GM19438 (cell line): Measurements from ENCODE around the gene EYA3.

Experiments used
- ATAC-seq: cut with Tn5 transposase; IDR thresholded peaks from one replicate; pipeline ENCODE4 v1.9.1; 2021; ENCODE audit warnings: low read depth; ENCODE audit not compliant: unreplicated experiment

EYA3 gene

DNA sequence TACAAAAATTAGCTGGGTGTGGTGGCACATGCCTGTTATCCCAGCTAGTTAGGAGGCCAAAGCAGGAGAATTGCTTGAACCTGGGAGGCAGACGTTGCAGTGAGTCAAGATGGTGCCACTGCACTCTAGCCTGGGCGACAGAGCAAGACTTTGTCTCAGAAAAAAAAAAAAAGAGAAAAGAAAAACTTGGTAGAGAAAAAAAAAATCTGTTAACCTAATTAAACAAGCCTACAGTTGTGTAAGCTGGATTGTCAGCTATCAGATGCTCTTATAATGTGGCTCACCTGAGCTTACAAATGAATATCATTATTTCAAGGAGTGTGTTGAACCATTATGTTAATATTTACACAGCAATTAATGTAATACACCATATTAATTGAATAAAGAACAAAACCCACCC lies 26.4 kb upstream of the EYA3 start:
- no peak for ATAC-seq

DNA sequence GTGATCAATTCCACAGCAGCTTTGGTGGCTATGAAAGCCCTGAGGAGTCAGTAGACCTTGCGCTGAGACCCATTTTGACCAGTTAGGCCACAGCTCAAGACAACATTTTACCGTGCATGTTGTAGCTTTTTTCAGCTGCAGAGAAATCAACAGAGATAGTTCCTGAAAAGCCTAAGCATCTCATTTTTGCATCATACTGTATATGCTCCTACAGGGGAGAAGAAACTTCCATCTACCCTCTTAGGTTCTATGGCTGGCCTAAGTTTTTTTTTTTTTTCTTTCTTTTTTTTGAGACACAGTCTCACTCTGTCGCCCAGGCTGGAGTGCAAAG lies 24.8 kb upstream of the EYA3 start:
- no peak for ATAC-seq

DNA sequence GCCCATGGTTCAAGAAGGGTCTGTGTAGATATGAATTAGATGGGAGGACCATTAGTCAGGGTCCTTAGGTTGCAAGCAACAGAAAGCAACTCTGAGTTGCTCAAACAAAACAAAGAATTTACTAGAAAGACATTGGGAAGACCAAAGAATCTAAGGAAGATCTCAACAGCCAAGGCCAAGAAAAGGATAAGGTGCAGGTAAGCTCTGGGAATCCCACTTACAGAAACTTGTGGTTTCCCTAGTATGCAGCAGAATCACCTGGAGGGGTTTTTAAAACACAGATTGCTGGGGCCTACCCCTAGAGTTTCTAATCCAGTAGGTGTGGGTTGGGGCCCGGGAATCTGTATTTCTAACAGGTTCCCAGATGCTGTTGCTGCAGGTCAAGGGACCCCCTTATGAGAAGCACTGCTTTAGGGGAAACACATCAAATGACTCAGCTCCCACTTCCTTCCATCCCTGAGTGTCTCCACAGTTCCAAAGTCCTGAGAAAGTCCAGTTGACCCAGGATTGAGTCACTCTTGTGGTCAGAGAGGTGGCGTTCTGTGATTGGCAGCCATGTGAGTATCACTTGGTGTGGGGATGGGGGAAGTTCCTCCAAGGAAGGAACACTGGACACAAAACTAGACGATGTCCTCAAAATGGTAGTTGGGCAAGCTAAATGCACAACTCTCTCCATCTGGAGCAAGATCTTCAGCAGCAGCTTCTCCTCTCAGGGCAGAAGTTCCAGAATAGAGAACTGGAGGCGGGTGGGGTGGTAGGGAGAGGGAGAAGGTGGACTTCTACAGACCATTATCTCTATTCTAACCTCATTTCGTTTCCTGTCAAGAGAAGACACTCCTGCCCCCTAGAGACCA lies 24.2 kb upstream of the EYA3 start:
- ATAC-seq, result no peak

DNA sequence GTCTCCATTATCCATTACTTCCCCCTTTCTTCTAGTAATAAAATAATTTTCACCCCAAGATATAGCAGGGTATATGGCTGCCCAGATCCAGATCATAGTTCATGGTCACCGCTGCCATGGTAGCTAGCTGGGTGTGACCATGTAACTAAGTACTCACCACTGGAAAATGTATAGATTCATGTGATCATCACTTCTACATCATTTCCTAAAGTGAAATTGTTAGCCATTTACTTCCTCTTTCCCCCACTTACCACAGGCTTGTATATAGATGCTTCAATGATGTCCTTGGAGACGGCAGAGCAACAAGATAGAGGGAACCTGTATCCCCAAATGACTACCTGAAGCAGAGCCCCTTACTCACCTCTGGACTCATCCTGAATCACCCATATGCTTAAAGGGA lies 22.7 kb upstream of the EYA3 start:
- no peak for ATAC-seq

DNA sequence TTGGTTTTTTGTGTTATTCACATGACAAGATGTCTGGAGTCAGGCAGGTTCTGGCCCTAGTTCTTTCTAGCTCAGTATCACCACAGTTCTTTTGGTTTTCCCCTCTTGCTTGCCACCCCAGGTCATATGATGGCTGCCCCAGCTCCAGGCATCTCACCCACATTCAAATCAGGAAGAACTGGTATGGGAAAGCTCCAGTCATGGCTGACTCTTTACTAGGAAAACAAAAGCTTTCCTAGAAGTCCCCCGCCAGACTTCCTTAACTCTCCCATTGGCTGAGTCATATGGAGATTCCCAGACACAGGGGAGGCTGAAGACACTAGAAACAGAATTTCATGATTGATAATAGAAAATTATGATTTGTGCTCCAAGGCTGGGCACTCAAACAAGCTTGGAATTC lies 22.1 kb upstream of the EYA3 start:
- ATAC-seq, result no peak

DNA sequence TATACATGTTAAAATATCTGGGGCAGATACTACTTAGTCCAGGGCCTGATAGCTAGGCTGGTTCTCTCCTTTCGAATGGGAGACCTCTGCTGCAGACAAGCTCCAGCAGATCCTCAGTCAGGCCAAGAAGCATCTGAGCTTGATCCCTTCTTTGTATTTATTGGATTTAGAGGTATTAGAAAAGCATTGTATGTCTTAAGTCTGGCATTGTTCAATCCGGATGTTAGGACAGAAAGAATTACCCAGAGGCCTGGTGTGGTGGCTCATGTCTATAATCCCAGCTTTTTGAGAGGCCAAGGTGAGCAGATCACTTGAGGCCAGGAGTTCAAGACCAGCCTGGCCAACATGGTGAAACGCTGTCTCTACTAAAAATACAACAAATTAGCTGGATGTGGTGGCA lies 21.2 kb upstream of the EYA3 start:
- no peak for ATAC-seq

DNA sequence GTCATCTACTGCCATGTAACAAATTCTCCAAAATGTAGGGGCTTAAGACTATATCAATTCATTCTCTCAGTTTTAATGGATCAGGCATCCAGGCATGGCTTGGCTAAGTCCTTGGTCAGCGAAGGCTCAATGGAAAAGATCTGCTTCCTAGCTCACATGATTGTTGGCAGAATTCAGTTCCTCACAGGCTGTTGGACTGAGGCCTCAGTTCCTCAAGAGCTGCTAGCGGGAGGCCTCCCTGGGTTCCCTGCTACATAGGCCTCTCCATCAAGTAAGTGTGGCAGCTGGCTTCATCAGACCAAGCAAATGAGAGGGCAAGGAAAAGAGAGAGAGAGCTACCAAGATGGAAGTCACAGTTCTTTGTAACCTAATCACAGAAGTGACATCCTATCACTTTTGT lies 19.6 kb upstream of the EYA3 start:
- no peak for ATAC-seq

DNA sequence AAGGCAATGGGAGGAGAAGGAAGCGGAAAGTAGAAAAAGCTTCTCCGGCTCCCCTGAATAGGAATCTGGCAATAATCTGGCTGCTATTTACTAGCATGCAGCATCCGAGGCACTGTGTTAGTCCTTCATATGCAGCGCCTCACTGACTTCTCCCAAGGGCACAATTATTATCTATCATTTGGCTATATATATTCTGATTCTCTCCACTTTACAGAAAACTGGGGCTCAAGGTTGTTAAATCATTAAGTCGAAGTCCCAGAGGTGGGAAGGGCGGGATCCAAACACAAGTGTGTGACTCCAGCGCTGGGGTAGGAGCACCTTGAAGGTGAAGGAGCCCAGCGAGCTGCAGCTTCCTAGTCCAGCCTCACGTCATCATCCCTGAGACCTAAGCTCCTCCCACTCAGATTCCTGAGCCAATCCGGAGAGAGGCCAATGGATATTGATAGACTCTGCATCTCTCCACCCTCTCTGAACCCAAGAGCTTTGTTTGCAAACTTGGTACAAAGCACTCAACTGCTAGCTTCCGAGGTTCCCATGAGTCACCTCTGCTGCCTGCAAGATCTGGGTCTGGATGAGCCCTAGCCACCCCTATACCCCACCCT lies 16.6 kb upstream of the EYA3 start:
- no peak for ATAC-seq

DNA sequence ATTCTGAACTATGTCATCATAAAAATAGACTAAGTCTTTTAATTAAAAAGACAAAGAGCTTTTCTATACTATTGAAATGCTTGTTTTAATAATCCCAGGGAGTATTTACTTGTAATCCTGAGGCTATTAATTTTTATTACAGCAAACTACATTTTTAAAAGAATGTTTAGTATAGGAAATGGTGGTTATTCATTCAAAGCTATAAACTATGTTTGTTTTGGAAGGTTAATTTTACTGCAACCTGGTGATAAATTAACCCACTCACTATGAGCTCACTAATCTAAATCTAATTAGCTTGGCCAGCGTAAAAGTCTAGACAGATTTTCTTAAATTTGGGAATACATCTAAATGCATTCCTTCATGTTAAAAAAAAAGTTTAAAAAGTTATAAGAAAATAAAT lies 13.8 kb upstream of the EYA3 start:
- no peak for ATAC-seq

DNA sequence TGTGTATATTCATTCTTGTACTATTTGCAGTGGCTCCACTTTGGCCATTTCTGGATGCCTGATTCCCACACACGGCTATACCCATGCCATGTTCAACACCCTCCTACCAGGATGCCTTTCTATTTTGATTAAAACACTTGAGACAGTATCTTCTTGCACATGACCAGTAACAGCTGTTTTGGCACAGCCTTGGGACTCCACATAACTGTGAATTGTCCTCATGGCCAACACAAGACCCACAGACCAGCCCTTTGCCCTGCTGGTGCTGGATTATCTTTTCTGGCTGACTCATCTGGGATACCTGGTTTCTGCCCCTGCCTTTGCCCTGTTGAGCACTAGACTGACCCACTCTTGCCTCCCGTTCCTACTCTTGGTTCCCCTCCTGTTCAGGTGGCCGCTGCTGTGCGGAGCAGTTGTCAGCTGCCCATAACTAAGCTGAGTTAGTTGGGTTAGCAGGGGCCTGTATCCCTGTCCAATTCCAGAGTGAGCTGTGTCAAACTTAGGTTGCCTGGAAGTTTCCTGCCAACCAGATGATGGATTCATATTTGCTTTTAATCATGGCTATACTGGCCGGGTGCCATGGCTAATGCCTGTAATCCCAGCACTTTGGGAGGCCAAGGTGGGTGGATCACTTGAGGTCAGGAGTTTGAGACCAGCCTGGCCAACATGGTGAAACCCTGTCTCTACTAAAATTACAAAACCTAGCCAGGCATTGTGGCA lies 10.8 kb upstream of the EYA3 start:
- no peak for ATAC-seq

DNA sequence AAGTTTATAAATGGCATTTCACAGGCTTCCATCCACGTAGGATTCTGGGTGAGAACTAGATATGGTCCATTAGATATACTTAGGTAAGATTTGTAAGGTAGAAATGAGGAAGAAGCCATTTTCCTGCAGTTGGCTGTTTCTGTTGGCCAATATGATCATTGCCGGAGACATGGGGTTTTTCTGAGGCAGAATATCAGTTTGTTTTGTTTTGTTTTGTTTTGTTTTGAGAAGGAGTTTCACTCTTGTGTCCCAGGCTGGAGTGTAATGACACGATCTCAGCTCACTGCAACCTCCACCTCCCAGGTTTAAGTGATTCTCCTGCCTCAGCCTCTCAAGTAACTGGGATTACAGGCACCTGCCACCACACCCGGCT lies 8.7 kb upstream of the EYA3 start:
- no peak for ATAC-seq

DNA sequence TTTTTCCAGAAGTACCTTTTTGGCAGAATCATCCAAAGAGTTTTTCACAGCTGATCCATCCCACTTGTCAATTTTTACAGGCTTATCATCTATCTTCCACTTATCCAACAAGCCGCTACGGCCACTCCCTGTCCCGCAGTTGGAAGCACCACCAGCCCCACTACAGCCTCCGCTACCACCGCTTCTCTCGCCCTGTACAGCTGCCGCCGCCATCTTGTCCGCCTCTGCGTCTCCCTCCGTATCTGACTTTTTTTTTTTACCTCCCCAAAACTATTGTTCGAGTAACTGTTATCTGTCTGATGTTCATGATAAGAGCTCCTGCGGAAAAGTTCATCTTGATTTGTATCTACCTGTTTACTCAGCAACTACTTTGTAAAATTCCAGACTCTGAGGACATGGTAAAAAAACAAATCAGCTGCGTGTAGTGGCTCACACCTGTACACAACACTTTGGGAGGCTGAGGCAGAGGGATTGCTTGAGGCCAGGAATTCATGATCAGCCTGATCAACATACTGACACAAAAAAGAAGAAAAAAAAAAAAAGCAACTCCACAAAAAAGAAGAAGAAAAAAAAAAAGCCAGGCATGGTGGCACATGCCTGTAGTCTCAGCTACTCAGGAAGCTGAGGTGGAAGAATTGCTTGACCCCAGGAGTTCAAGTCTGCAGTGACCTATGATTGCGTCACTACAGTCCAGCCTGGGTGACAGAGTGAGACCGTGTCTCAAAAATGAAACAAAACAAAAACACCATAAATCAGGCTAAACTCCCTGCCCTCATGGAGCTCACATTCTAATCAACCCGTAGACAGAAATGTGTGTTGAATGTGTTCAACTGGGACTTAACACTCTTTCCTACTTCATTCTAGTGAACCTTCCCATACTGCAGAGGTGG lies 8.0 kb upstream of the EYA3 start:
- ATAC-seq, result no peak

DNA sequence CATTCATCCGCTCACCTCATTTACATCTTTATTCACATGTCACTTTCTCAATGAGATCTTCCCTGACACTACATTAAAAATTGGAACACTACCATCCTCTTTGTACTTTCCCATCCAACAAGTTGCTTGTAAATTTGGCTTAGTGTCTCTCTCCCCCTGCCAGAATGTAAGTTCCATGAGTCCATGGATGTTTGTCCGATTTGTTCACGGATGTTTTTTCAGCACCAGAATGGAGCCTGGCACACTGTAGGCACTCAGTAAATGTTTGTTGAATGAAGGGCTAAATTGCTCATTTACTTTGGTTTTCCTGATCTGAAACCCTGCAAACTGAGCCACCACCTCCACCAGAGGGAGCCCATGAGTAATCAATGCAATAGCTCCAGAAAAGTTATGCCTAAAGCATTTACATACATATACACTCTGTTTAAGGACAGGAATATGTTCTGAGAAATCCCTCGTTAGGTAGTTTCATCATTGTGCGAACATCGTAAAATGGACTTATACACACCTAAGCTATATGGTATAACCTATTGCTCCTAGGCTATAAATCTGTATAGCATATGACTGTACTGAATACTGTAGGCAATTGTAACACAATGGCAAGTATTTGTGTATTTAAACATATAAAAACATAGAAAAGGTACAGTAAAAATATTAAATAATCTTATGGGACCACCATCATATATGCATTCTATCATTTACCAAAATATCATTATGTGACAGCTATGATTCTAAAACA lies 2.8 kb upstream of the EYA3 start:
- no peak for ATAC-seq

DNA sequence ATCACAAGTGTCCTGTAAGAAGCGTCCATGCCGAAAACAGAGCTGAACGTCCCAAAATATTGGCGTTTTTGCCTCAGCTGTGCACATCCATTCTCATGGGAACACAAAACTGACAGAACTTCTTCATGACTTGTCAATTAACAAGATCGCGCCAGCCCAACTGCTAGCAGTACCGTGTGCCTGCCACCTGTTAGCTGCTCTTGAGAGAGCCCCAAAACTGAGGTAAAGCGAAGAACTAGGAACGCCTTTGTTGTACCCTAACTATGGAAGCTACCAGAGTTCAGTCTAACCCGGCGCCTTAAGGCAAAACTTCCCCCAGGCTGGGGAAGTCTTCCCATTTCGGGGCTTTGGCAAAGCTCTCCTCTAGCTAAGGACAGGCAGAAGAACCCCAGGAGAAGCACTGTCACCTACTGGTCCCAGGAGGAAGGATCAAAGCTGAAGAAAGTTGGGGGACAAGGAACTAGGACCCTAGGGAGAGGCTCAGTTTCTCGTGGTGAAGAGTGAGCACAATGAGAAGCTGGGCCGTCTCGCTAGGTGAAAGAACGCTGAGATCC lies 719 bp downstream of the EYA3 start:
- peak; percentile 11 for ATAC-seq

DNA sequence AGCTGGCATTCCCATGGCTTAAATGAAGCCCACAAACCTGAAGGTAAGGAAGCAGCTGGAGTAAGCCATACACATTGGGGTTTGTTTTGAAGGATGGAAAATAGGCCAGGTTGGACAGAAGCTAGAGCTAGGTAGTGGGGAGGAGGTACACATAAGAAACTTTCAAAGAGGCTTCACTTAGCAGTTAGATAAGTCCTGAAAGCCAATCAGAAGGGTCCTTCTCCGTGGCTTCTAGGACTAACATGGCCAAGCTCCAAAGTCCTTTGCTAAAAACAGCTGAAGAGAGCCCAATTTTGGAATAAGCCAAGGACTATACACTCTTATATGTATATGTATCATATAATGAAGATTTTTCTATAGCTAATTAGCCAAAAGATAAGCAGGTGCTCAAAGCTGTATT lies 1.8 kb downstream of the EYA3 start:
- no peak for ATAC-seq

DNA sequence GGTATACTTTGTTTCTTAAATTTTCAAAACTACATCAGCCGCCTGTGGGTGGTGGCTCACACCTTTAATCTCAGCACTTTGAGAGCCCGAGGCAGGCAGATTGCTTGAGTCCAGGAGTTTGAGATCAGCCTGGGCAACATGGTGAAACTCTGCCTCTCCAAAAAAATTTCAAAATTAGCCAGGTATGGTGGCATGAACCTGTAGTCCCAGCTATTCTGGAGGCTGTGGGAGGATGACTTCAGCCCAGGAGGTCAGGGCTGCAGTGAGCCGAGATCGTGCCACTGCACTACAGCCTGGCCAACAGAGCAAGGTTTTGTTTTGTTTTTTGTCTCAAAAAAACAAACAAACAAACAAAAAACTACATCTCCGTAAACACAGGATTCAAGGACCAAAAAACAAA lies 3.3 kb downstream of the EYA3 start:
- no peak for ATAC-seq

DNA sequence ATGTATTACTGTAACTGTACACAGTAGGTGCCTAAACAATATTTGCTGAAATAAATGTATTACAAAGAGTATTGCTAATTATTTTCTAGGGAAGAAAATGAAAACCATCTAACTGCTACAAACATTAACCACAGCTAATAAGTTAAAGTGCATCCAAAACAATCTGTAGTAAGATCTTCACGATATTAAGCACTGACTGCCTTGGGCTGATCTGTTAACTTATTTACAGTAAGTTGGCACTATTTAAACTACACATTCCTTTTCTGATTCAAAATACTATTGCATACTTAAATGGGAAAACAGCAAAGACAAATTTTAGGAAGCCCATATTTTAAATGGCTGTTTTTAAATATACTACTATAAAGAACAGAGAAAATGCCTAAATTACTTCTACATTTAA lies 4.5 kb downstream of the EYA3 start:
- no peak for ATAC-seq

DNA sequence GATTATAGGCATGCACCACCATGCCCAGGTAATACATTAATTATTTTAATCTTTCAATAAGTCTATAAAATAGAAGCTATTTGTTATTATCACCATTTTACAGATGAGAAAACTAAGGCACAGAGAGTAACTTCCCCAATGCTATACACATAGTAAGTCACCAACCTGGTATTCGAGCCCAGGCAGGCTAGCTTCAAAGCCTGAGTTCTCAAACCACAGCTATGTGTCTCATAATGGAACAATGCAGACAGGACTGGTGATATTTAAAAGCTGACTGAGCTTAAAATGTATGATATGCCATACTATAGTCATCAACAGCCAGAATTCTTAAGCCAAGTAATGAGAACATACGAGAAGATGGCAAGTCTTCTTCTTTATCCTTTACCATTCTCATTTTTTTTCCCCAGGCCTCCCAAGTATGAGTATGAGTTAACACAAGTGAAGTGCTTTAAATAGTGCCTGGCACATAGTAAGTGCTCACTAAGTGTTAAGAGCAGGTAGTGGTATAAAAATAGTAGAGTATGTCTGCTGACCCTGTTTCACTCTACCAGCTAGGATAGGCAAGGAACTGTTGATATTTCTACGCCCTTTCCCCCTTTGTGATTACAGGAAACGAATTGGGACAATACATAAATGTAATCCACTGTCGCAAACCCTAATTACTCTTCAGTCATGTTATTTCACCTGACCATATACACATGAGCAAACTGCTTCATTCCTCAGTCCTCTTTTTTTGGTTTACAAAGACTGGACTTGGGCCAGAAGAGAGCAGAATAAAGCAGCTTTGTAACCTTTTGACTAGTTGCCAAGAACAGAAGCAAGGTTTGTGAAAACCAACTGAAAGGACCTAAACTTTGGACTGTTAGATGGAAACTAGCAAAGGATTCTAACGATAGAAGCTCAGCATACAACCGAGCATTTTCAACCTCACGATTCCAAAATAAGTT lies 9.5 kb downstream of the EYA3 start:
- ATAC-seq, result no peak

DNA sequence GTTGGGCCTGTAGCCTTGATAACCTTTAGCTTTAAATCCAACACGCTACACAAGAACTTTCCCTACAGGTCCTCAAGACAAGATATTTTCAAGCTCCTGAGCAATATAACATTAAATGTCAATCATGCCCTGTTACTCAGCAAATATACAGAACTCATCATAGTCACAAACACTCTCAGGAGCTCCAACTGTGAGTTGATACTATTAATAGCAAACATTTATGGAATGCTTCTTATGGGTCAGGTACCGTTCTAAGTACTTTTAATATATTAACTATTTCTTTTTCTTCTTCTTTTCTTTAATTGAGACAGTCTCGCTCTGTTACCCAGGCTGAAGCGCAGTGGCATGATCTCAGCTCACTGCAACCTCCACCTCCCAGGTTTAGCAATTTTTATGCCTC lies 10.1 kb downstream of the EYA3 start:
- ATAC-seq, result no peak
